Measurements from ENCODE around the gene HLF.

DNA sequence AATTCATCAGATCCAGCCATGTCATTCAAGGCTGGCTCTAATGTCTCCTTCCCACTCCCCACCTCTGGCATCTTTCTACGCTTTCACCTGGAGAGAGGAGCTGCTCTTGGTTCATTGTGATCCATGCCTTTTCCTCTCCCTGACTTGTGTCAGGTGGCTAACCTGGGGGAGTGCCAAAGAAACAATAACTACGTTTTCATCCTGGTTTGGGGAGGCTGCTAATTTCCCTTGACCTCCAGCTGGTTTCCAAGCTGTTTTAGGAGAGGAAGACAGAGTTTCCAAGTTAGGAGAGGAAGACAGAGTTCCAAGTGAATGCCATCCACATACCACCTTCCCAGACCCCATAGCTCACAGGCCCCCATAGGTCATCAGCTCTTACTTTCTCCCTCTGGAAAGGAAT lies 40.0 kb upstream of the HLF start:
- TF ChIP-seq POLR2AphosphoS5 (IDR thresholded peaks at IDR 0.05) (no peak), POLR2A (IDR thresholded peaks at IDR 0.05; ENCODE audit: low read depth) (no peak)
